LHCN-M2 (cell line): ENCODE data around the gene JARID2. TPM values are rescaled to one million over a fixed set of nuclear protein-coding genes. Genes with fewer than 3 reads are reported as not detected.
A peak's percentile ranks its signal among the peaks of the same experiment; 100 is the strongest.

Source experiments
- DNase-seq: peaks from one replicate; pipeline ENCODE4 v3.0.0-alpha.2; 2012; ENCODE audit warnings: low read depth
- total RNA-seq: library from RNA; depleted of rRNA; stranded (reverse); fragments of >200 nt; gene quantifications from 2 replicates; pipeline ENCODE4 v1.2.3, GENCODE V29; 2014

The JARID2 gene
- total RNA-seq, 1 experiment from 2014 or later: 3.8 TPM

GRCh38 chr6:15461127-15461944 lies 215.5 kb downstream of the JARID2 start:
- DNase-seq: no peak

DNA sequence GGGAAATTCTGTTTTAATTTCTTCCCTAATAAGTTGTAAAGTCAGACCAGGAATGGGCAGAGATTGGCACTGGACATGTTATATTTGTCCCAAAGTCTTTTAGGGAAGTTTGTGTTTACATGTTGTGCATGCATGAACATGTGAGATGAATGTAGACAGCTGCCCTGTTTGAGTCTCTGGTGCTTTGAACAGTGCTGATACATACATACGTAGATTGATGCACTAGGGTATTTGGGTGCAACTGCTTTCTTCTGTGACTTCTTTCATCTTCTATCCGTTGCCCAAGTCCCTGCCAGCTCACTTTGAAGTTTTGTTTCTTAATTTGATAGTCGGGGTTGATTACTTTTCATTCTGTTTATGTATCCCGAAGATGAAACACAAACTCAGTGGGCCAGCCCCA lies 216.4 kb downstream of the JARID2 start:
- no peak for DNase-seq

- no peak for DNase-seq
Observed at GRCh38 chr6:15462717-15463525, 217.1 kb downstream of the JARID2 start.

DNA sequence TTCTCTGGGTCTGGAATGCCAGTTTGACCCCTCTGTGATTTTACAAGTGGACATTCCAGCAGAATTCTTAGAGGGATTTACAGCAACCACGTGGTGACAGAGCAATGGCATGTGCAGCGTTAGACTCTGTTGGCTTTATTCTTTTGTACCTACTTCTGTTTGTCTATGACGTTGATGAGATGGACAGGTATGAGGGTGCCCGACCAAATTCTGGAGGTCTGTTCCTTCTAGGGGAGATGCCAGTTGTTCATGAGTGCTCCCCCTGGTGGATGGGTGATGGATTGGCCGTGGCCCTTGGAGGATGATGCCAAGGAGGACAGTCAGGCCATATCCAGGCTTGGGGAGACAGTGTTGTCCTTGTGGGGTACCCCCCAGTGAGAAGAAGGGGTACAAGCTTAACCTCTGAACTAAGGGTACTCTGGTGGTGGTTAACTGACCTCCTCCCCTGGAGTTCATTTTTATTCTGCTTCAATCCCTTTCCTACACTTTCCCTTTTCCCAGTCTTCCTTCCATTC lies 218.4 kb downstream of the JARID2 start:
- no peak for DNase-seq

- no peak for DNase-seq
Observed at GRCh38 chr6:15465212-15465611, 219.3 kb downstream of the JARID2 start.

- DNase-seq: no peak
Observed at GRCh38 chr6:15470746-15471145, 224.9 kb downstream of the JARID2 start.

- no peak for DNase-seq
Observed at GRCh38 chr6:15472621-15473020, 226.8 kb downstream of the JARID2 start.

GRCh38 chr6:15473174-15473573 lies 227.3 kb downstream of the JARID2 start:
- DNase-seq: no peak

DNA sequence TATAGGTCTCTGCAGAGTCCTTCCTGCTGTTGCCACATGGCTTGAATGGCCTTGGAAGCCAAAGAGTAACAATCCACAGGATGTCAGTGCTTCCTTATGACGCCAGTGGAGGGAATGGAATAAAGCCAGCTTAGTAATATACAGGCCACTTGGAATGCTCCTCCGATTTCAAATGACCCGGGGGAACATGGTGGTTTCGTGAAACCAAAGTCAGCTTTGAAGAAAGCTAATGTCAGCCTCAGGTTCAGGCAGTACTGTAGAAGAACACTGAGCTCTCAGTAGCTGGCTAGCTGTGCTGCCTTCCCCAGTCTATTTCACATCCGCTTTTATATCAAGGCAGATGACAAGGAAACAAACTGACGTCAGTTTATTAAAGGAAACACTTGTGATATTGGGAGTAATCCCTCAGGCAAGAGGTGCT lies 227.9 kb downstream of the JARID2 start:
- peak; percentile 79 for DNase-seq

- DNase-seq: peak; percentile 69
Observed at GRCh38 chr6:15474196-15474595, 228.3 kb downstream of the JARID2 start.

DNA sequence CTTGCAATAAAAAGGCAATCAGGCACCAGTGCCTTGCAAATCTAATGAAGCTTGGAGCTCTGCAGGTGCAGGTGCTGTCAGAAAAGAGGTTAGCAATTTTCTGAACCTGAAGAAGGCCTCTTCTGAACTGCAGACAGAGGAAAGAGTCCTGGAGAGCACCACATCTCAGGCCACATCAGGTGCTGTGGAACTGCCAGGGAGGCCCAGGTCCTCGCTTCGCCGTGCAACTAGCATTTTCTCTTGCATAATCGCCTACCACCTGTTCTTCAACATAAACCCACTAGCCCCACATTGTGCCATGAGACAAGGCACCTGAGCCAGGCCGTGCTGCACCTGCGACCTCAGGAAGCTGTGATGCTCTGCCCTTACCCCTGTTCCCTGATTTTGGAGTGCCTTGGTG lies 229.4 kb downstream of the JARID2 start:
- DNase-seq: no peak

- DNase-seq: no peak
Observed at GRCh38 chr6:15475872-15476271, 230.0 kb downstream of the JARID2 start.

GRCh38 chr6:15476631-15477380 lies 230.9 kb downstream of the JARID2 start:
- no peak for DNase-seq

- no peak for DNase-seq
Observed at GRCh38 chr6:15477746-15478145, 231.9 kb downstream of the JARID2 start.

DNA sequence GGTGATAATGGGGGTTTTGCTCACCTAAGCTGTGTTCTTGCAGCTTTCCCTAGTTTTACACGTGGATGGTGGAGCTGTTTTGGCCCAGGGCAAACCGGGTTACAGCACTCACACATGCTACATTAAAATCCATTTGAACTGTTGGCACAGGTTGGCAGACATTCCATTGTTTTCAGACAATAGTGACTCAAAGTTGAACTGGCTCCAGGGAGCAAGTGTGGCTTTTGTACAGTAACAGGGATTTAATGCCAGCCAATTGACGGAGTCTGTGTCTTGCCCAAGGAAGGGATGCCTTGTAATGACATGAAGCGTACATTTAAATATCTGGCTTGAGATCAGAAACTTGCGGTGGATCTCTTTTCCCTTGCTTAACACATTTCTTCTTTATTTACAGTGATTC lies 233.9 kb downstream of the JARID2 start:
- peak; percentile 79 for DNase-seq

- DNase-seq: no peak
Observed at GRCh38 chr6:15480525-15480924, 234.7 kb downstream of the JARID2 start.

DNA sequence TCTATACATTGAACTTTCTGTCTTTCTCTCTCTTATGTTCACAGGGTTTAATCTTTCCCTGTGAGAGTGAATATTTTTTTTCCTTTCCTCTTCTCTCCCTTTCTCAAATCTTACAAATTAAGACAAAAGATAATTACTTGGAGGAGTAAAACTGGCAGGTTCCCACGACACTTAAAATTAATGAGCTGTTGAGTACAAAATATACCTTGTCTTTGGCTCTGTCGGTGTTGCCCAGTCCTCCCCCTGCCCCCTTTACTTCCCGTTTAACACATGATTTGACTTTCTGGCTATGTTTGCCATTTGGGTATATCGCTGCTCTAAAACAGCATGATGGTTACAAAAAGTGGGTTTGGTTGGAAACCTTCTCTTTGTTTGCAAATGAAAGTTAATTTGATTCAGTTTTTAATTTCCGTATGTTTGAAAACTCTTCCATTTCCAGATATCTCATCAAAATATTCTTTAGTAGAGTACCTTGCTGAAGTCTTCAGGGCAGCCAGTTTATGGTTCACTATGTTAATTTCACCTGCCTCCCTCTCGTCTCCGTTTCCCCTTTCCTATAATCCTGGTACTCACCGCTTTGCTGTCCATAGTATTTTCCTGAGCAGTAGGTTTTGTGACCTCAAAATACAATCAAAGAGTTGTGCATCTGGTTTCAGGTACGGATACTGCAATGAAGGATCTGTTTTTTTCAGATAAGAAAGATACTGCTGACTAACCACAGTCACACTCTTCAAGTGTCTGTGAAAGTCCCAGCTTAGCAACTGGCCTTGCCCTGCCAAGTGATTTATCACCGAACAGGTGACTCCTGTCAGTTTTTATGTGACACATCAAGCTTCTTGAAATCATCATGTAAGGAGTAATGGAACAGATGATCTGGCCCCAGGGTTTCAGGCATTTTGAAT lies 235.8 kb downstream of the JARID2 start:
- peak; percentile 84 for DNase-seq

- peak; percentile 46 for DNase-seq
Observed at GRCh38 chr6:15483060-15483459, 237.2 kb downstream of the JARID2 start.

- DNase-seq: no peak
Observed at GRCh38 chr6:15484140-15484539, 238.3 kb downstream of the JARID2 start.

GRCh38 chr6:15484821-15485220 lies 239.0 kb downstream of the JARID2 start:
- DNase-seq: no peak

GRCh38 chr6:15485936-15486335 lies 240.1 kb downstream of the JARID2 start:
- DNase-seq: no peak
